Kidney glomerular epithelial cell (primary cell): ENCODE measurements around the gene PHC2.

Experiments used
- DNase-seq: peaks from one replicate; lab custom pipeline; 2025; lab: John Stamatoyannopoulos, UW

The PHC2 gene

DNA sequence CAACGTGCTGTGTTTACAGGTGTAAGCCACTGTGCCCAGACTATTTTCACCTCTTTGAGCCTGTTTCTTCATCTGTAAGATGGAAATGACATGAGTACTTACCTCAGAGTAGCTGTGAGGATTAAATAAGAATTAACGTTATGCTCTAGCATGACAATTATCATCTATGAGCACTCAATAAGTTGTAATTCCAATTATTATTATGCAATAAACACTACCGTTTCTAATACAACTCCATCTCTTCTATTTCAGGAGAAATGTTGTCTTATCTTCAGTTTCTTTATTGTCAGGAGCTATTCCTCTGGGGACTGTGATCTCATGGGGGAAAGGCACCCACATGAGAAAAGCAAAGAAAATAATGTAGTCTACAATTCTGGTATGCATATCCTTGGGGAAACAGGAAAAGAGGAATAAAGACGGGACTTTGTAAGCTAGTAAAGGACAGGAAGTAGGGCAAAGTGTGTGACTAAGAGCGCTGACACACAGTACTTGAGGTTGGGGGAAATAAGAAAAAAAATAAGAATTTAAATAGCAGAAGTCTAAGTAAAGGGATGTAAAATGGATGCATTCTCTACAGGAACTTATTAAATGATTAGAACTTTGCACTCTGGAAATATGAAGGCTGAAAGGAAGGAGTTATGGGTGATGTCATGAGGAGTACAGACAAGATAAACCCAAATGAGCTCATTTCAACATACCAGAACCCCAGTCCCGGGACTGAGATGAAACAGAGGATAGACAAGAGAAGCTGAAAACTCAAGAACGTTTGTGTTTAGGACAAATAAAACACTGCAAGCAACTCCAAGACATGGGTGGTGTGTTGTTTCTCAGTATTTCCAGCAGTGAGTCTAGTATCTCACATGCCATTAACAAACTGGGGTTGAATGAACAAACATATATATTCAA lies 9.8 kb downstream of the PHC2 start:
- DNase-seq = no peak

GRCh38 chr1:33418811-33419210 lies 12.1 kb downstream of the PHC2 start:
- DNase-seq = no peak

DNA sequence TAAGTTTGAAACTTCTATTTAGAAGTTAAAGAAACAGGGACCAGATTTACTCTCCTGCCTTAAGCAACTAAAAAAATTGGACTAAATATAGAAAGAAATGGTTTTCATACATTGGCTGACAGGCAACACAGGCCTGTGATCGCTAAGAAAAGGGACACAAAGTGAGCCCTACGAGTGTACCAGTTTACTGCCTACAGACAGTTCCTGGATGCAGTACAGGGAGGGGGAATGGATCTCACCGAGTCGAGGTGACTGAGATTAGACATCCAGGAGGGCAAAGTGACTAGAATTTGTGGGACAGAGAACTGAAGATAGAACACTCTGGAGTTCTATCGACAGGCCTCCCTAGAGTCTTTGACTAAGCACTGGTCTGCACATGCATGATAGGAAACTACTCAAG lies 16.0 kb downstream of the PHC2 start:
- no peak for DNase-seq

DNA sequence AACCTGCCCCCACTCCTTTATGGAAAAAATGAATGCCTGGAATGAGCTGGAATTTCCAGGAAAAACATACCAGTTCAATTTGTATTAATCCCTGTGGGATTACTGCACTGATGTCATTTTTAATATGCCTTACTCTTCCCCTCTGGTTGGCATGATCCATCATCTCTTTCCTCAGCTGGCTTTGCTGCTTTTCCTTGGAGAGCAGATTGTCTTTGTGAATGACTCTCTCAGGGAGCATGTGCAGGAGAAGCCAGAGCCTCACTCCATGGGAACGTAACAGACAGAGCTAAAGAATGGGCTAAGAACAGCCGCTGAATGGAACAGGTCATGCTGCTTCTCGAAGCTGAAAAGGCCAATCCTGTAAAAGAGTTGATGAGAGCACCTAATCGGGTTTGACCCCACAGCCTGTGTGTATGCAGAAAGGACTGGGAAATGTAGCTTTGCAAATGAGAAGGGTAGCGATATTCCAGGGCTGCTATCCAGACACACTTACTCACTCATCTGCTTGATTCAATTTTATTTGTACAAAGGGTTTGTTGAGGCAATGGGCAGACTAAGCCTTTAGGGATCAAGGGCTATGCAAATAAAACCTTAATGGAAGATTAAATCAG lies 20.7 kb downstream of the PHC2 start:
- no peak for DNase-seq

DNA sequence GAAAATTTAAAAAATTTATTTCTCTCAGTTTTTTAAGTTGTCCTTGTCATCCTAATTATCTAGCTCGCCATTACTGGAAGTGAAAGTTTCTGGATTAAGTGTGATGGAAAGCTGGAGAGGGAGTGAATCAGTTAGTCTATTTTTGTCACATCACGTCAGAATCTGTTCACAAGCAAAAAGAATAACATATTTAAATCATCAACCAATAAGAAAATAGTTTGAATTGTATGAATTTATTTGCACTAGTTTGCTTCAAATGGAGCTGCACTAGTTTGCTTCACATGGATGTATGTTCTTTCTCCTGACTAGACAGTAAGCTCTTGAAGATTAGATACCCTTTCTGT lies 22.8 kb downstream of the PHC2 start:
- no peak for DNase-seq

- no peak for DNase-seq
Measured at GRCh38 chr1:33407352-33408092, 23.4 kb downstream of the PHC2 start.

DNA sequence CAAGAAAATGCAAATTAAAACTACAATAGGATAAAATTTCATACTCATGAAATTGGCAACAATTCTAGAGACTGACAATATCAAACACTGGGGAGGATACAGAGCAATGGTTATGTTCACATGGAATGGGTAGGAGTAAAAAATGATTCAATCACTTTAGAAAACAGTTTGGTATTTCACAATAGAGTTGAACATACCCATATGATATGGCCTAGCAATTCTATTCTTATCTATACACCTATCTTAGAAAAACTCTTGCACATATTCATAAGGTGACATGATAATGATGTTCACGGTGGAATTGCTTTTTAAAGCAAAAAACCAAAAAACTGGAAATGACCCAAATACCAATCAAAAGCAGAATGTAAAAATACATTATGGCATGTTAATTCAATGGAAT lies 28.7 kb downstream of the PHC2 start:
- no peak for DNase-seq

DNA sequence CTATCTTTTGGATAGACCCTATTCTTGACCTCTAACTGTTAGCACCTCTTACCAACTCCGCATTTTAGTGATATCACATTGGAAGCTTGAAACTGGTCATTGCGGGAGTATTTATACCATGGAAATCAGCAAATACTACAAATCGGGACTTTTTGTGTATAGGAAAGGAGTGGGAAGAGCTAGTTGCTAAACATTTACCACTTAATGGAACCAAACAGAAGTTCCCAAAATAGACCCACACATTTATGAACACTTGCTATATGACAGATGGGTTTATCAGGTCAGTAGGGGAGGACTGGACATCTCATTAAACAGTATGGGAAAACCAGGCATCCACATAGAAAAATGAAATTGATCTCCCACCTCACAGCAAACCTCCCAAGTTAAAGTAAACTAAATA lies 29.4 kb downstream of the PHC2 start:
- no peak for DNase-seq

DNA sequence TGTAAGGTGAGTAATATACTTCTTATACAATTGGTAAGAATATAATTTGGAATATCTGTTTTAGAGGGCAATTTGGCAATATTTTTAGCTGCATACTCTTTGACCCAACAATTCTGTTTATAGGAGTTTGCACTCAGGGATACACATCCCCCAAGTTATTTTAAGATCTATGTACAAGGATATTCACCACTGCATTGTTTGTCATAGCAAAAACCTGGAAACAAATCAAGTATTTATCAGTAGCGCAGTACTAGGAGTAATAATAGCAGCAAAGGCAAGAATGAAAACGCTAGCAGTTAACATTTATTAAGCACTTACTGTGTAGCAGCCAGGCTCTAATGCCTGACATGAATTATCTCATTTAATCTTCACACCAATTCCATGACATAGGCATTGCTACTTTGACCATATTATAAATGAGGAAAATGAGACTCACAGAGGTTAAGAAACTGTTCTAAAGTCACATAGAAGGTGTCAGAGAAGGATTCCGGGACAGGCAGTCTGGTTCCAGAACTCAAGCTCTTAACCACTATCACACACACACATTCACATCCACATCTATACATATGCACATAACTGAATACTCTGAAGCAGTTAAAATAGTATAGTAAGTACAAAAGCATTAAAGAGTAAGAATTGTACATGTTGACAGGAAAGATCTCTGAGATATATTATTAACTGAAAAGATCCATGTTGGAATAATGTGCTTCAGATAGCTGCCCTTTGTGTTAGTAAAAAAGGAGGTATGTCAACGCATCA lies 30.6 kb downstream of the PHC2 start:
- DNase-seq = no peak

DNA sequence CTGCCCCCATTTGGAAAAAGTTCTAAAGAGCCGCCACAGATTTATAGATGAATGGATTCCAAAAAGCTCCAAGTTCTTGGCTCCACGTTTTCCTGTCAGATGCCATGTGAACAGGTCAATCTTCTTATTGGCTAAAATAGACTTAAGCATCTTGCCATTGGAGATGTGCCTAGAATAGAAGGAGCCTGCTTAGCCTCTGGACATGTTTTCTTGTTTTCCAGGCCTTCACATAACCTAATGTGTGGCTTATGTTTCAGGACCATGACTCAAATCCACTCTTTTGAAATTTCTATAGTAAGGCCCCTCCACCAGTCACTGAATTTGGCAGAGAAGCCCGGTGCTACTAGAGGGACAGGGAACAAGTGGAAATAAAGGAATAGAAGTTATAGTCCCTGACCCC lies 31.5 kb downstream of the PHC2 start:
- no peak for DNase-seq

DNA sequence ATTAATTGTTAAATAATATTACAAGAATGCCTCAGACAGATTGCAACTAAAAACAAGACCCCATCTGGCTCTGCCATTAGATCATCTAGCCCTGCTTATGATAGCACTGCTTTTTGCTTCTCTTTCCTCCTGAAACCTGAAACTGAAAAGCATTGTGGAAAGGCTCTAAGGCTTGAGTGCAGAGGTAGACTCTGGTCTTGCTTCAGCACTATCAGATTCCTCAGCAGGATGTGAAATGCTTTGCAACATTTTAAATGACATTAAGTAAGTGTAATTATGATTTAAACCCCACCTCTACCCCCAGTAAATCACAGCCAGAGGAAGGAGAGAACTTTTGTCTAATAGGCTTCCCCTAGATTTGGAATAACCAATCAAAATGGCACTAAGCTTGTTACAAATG lies 32.9 kb downstream of the PHC2 start:
- no peak for DNase-seq

GRCh38 chr1:33397125-33397506 lies 33.8 kb downstream of the PHC2 start:
- DNase-seq = no peak

DNA sequence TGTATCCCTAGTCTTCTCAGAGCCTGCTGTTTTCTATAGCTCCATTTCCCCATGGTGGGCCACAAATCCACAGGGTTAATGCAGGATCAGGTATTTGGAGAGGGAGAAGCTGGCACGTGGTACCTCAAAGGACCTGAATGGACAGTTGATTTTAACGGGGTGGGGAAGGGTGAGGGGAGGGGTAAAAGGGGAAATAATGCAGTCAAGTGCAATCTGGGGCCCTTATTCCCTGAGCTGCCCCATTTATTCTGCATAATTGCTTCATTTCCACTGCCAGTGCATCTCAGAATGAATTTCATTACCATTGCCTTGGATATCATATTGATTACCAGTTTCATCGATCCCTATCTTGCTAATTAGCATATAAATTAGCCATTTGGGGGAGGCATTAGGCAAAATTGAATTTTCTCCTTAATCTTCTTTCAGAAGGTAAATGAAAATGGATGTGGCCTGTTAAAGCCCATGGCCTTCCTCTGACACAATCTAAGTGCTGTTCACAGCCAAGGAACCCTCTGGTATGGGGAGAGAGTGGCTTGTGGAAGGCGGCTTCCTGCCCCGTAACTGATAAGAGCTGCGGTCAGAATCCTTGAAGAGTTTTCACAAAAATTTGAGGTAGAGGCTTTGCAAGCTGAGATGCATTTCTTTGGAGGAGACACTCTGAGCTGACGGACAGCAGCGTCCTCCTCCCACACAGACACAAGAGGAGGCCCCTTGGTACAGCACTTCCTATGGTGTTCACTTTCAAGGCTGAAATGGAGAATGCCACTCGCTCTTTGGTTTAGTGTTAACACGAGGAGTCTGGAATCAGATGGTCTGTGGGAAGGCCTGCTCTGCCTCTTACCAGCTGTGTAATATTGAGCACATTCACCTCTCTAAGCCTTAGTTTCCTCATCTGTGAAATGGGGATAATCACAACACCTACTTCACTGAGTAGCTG lies 34.4 kb downstream of the PHC2 start:
- no peak for DNase-seq

DNA sequence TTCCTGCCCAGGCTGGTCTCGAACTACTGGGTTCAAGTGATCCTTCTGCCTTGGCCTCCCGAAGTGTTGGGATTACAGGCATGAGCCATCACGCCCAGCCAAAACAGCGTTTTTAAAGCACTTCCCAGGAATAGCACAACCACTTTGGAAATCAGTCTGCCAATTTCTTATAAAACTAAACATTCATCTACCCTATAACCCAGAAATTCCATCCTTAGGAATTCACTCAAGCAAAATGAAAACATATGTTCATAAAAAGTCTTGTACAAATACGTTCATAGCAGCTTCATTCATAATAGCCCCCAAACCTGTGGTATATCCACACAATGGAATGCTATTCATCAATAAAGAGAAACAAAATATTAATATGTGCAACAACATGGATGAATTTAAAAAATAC lies 36.1 kb downstream of the PHC2 start:
- no peak for DNase-seq

- no peak for DNase-seq
Measured at GRCh38 chr1:33393991-33394390, 36.9 kb downstream of the PHC2 start.

DNA sequence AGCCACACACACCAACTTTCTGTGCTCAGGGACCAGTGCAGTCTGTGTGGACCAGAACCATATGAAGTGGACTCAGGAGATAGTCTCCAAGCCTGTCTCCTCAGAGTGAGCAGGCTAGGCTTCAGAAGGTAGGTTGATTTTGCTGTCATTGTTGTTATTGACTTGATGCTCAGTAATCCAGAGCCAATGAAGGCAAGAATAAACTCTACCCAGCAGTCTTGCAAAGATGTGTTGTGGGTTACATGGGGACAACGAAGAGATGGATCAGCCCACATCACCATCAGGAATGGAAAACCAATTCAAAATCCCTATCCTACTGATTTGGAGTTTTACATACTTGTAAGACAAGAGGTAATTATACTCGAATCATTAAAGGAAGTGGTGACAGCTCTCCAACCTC lies 37.4 kb downstream of the PHC2 start:
- no peak for DNase-seq

DNA sequence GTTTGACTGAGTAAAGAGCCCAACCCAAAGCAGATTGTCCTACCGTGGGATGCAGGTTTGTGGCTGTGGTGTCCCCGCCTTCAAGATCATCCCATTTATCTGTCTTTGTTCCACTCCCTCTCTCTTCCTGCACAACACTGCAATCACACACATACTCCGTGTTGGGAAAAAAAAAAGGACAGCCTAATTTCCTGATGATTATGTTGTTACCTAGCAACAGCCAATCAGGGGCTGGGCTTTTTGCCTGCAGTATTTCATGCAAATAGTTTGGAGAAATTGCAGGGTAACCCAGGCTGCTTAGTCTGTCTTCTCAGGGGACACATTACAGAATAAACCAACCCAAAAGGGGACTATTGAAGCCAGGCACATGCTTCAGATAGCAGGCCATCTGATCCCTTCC lies 38.3 kb downstream of the PHC2 start:
- DNase-seq = no peak

GRCh38 chr1:33392206-33392605 lies 38.7 kb downstream of the PHC2 start:
- DNase-seq = no peak

DNA sequence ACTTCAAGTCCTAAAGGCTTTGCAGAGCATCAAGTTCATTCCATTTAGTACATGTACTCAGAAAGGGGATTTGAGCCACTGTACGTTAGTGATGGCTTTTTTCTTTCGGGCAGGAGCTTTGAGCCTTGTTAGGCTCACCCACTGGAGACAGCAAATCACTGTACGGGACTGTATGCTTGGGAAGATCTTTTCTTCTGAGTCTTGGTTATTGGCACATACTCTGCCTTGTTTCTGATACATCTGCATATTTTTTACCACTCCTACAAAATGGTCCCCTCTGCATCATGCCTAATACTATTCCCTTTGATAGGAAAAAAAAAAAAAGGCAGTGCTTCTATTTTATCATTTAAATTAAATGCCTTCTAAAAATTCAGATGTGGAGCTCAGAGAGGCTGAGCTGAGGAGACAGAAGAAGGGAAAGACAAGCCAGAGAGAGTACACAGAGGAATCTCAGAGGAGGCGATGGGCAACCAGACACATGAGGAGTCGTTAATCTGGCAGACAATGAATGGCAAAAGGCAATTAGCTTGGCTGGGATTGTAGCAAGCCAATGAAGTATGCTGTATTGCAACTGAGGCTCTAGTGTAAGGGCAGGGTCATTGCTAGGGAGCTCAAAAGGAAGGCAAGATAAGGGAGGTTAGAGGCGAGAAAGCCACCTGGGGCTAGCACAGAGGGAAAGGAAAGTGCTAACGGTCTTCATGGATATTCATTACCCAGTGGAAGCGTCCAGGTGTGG lies 39.4 kb downstream of the PHC2 start:
- DNase-seq = no peak

DNA sequence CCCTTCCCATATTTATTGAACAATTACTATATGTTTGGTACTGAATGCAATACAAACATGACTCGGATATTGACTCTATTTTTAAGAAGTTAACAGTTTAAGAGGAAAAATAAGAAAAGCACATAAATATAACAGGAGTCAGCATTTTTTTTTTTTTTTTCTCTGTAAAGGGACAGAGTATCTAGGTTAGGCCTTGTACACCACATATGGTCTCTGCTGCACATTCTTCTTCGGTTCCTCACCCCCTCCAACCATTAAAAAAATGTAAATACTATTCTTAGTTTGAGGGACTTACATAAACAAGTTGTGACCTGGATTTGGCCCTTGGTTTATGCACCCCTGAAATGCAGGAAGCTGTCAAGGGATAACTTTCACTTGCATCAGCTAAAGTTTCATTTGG lies 40.4 kb downstream of the PHC2 start:
- DNase-seq = no peak
